NT2/D1 (cell line): ENCODE data around the gene CEP152.

ENCODE experiments used
- SUZ12 ChIP-seq: IDR thresholded peaks from 2 replicates; pipeline ENCODE4 v1.6.1; 2011; ENCODE audit not compliant: insufficient read length, insufficient read depth; ENCODE audit errors: extremely low read depth
- YY1 ChIP-seq: IDR thresholded peaks from 2 replicates; pipeline ENCODE4 v1.6.1; 2011; ENCODE audit not compliant: insufficient read length, insufficient read depth

GRCh38 chr15:48721061-48721810, 89.6 kb downstream of the CEP152 start:
- no peak for TF ChIP-seq SUZ12
- TF ChIP-seq YY1 = no peak
